HEK293 (cell line): ENCODE data around the gene FRRS1L.

Experiments
- CTCF ChIA-PET: fragments of 350-600 bp; formaldehyde crosslinking; extraction: SDS; loops from one replicate; lab custom pipeline; 2021; ENCODE audit warnings: antibody characterized with exemption; lab: Yijun Ruan, JAX
- POLR2A ChIA-PET: fragments of 300-600 bp; formaldehyde crosslinking; extraction: SDS; loops from one replicate; lab custom pipeline; 2020; ENCODE audit warnings: antibody characterized with exemption, inconsistent platforms; lab: Yijun Ruan, JAX
- H3K27ac ChIP-seq: fragments of 200-500 bp; sonication (Bioruptor generic); 2 replicates; pipeline ENCODE4 v1.5.1; 2014; ENCODE audit warnings: low read depth, low read length, control low read depth, inconsistent platforms; ENCODE audit errors: extremely low read depth
- H3K36me3 ChIP-seq, 2 experiments: fragments of 200-500 bp in 1 of 2; sonication (Bioruptor generic) in 1 of 2; 1 replicate in 1 of 2; 2 replicates in 1 of 2; pipeline ENCODE4 v1.5.1; 2014 to 2017; ENCODE audit warnings: inconsistent platforms in 2 of 2, low read length in 2 of 2; ENCODE audit not compliant: control insufficient read depth in 2 of 2, insufficient read depth in 1 of 2
- H3K4me1 ChIP-seq: fragments of 200-500 bp; sonication (Bioruptor generic); 2 replicates; pipeline ENCODE4 v1.5.1; 2014; ENCODE audit warnings: mild to moderate bottlenecking, low read length, inconsistent platforms; ENCODE audit not compliant: control insufficient read depth, insufficient read depth
- H3K4me3 ChIP-seq: 2 replicates; pipeline ENCODE4 v1.5.1; 2011; ENCODE audit warnings: low read depth, mild to moderate bottlenecking, control low read depth, low read length, moderate library complexity
- H3K9me3 ChIP-seq: fragments of 200-500 bp; sonication (Bioruptor generic); 2 replicates; pipeline ENCODE4 v1.5.1; 2014; ENCODE audit warnings: low read depth, low read length, inconsistent platforms; ENCODE audit not compliant: control insufficient read depth, insufficient read depth
- EGR2 ChIP-seq: fragments of 450-650 bp; formaldehyde crosslinking; IDR thresholded peaks from 2 replicates; pipeline ENCODE4 v1.5.1; 2016; ENCODE audit warnings: low read depth, missing biosample characterization, missing genetic modification characterization
- GLI4 ChIP-seq: fragments of 450-650 bp; formaldehyde crosslinking; IDR thresholded peaks from 2 replicates; pipeline ENCODE4 v1.5.1; 2016; ENCODE audit warnings: missing biosample characterization, missing genetic modification characterization
- HOXA7 ChIP-seq: sonication (generic); formaldehyde crosslinking; IDR thresholded peaks from 2 replicates; pipeline ENCODE4 v1.8.1; 2022; ENCODE audit warnings: missing genetic modification reagents, borderline replicate concordance
- REST ChIP-seq: fragments of 450-650 bp; formaldehyde crosslinking; IDR thresholded peaks from 2 replicates; pipeline ENCODE4 v1.5.1; 2016; ENCODE audit warnings: missing biosample characterization, missing genetic modification characterization
- ZIC2 ChIP-seq: fragments of 450-650 bp; formaldehyde crosslinking; IDR thresholded peaks from 2 replicates; pipeline ENCODE4 v1.5.1; 2016; ENCODE audit warnings: missing biosample characterization, missing genetic modification characterization
- ZNF10 ChIP-seq: fragments of 450-650 bp; formaldehyde crosslinking; IDR thresholded peaks from 2 replicates; pipeline ENCODE4 v1.5.1; 2017; ENCODE audit warnings: missing biosample characterization, missing genetic modification characterization
- ZNF23 ChIP-seq: fragments of 450-650 bp; formaldehyde crosslinking; IDR thresholded peaks from 2 replicates; pipeline ENCODE4 v1.5.1; 2016; ENCODE audit warnings: missing biosample characterization, missing genetic modification characterization, borderline replicate concordance
- ZNF398 ChIP-seq: fragments of 450-650 bp; formaldehyde crosslinking; IDR thresholded peaks from 2 replicates; pipeline ENCODE4 v1.5.1; 2017; ENCODE audit warnings: missing biosample characterization, missing genetic modification characterization
- ZNF449 ChIP-seq: fragments of 450-650 bp; formaldehyde crosslinking; IDR thresholded peaks from 2 replicates; pipeline ENCODE4 v1.5.1; 2017; ENCODE audit warnings: missing biosample characterization, mild to moderate bottlenecking, missing genetic modification characterization, moderate library complexity
- ZNF510 ChIP-seq: fragments of 450-650 bp; formaldehyde crosslinking; IDR thresholded peaks from 2 replicates; pipeline ENCODE4 v1.5.1; 2018; ENCODE audit warnings: mild to moderate bottlenecking, missing genetic modification characterization, missing biosample characterization; ENCODE audit not compliant: insufficient replicate concordance
- ZNF645 ChIP-seq: fragments of 450-650 bp; formaldehyde crosslinking; IDR thresholded peaks from 2 replicates; pipeline ENCODE4; 2016; ENCODE audit warnings: missing biosample characterization, missing genetic modification characterization
- ZNF692 ChIP-seq: fragments of 450-650 bp; formaldehyde crosslinking; IDR thresholded peaks from 2 replicates; pipeline ENCODE4 v1.5.1; 2016; ENCODE audit warnings: missing biosample characterization, missing genetic modification characterization
- ZNF830 ChIP-seq: fragments of 450-650 bp; IDR thresholded peaks from 2 replicates; pipeline ENCODE4 v1.5.0; 2018; ENCODE audit warnings: missing biosample characterization, missing genetic modification characterization, low read depth, mild to moderate bottlenecking, moderate library complexity
- ZSCAN18 ChIP-seq: fragments of 450-650 bp; formaldehyde crosslinking; IDR thresholded peaks from 2 replicates; pipeline ENCODE4 v1.5.1; 2016; ENCODE audit warnings: missing biosample characterization, missing genetic modification characterization
- ZXDB ChIP-seq: fragments of 450-650 bp; formaldehyde crosslinking; IDR thresholded peaks from 2 replicates; pipeline ENCODE4 v1.5.1; 2016; ENCODE audit warnings: missing biosample characterization, missing genetic modification characterization

The FRRS1L gene

GRCh38 chr9:109205526-109205925 lies 38.5 kb upstream of the FRRS1L start (continued):
- TF ChIP-seq ZNF23 (tag by site-specific recombination) = no peak

- TF ChIP-seq ZIC2 (tag by site-specific recombination) = no peak
- no peak for TF ChIP-seq ZNF398 (tag by site-specific recombination)
- TF ChIP-seq ZNF10 (tag by site-specific recombination) = no peak
- no peak for TF ChIP-seq ZSCAN18 (tag by site-specific recombination)
- no peak for TF ChIP-seq ZNF692
- TF ChIP-seq ZNF449 (tag by site-specific recombination) = no peak
- TF ChIP-seq REST = no peak
- TF ChIP-seq ZNF645 (tag by site-specific recombination) = no peak
- TF ChIP-seq EGR2 (tag by site-specific recombination) = no peak
- no peak for TF ChIP-seq GLI4 (tag by site-specific recombination)
- TF ChIP-seq ZNF830 = no peak
- TF ChIP-seq ZXDB = no peak
- TF ChIP-seq HOXA7 (CRISPR knock-in tag) = no peak
- TF ChIP-seq ZNF510 (tag by site-specific recombination) = no peak
- no peaks in the 10 kb centered on the region for H3K36me3 ChIP-seq
- ChIA-PET POLR2A (no interaction called here), CTCF (interaction anchor here (0.6 to 1.2 kb wide), 4 partner anchors 10 to 836 kb away, joined by 3 to 5 read pairs (median 3); no protein-coding TSS in a partner anchor)
- H3K4me3 ChIP-seq = no peak overlapping the region
- no peak overlapping the region for H3K27ac ChIP-seq
- no peaks in the 10 kb centered on the region for H3K9me3 ChIP-seq
- no peaks in the 10 kb centered on the region for H3K4me1 ChIP-seq
These were observed 36.8 kb upstream of the FRRS1L start for GRCh38 chr9:109203761-109204360.
